ENCODE data around the gene TOP2A.
"Not testable (repeated sequence)": the region's sequence is repeated elsewhere in the genome, so short reads cannot be mapped to it uniquely, and the experiment has no call there.

The TOP2A gene

DNA sequence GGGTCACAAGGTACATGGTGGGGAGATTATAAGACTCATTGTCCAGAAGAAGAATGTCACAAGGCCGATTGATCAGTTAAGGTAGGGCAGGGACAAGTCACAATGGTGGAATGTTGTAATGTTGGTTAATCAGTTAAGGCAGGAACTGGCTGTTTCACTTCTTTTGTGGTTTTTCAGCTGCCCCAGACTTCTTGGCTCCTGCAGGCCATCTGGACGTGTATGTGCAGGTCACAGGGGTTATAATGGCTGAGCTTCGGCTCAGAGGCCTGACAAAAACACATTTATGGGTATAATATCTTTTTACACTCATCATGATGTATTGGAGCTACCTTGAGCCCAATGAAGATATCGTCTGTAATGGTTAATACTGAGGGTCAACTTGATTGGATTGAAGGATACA lies 45.1 kb downstream of the TOP2A start:
- DNase-seq: not testable (repeated sequence)

DNA sequence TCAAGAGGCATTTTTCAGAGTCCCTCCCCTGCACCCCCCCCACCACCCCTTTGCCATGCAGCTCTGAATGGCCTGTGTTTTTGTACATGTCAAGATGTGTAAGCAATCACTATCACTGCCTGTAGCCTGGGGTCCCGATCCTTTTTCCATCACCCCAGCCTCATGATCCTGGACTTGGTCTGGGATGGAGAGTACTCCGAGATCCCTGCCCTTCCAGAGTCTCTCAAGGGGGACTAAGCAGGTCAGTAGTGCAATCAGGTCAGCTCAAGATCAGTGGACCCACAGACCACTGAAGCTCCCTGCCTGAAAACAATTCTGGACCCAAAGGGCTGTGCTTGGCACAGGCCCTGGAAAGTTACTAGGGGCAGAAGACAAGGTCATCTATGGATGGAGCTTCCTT lies 45.7 kb downstream of the TOP2A start:
- DNase-seq: no peak

DNA sequence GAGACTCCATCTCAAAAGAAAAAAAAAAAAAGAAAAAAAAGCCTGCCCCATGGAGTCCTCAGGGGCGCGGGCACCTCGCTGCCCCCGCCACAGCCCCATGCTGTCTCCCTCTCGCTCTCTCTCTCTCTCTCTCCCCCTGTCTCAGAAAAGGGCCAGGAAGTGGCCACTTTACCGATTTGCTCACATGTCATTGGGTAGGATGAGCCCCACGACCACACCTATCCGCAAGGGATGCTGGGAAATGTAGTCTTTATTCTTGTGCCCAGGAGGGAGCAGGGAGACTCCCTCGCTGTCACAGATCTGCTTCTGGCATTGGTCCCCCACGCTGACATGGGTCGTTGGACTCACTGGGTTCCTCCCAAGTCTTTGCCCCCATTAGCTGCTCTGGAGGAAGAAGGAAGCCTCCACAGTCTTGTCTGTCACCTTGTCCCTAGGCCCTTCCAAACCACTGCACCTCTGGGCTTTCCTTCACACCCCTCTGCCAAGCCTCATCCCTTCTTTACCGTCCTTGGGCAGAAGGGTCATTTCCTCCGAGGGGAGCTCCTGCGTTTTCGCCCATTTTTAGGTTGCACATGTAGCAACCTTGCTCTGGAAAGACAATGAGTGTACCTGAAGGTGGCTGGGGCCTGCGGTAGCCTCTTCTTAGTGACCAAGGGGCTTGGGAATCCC lies 46.3 kb downstream of the TOP2A start:
- no peak for DNase-seq

DNA sequence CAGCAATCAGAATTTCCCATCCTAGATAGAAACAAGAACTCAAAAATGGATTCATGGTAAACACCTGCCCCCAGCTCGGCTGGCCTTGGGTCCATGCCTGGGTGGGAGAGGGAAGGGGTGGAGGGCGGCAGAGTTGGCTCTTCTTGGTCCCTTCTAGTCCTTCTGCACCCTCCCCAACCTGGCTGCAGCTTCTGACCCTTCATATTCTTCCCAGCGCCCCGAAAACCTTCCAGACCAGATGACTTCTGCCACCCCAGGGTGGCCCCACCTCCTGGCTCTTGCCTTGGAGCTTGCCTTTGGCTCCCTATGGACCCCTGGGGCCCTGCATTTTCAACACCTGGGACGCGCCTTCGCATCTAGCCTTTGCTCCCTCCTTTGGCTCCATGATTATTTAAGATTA lies 47.8 kb downstream of the TOP2A start:
- DNase-seq: no peak

DNA sequence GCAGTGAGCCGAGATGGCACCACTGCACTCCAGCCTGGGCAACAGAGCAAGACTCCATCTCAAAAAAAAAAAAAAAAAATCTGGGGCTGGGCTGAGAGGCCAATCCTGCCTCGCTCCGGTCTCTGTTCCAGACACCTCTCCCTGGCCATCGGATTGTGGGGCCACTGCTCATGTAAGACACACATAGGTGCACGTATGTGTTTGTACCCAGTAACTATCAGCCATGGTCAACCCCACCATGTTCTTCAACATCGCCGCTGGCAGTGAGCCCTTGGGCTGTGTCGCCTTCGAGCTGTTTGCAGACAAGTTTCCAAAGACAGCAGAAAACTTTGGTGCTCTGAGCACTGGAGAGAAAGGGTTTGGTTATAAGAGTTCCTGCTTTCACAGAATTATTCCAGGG lies 50.0 kb downstream of the TOP2A start:
- DNase-seq: not testable (repeated sequence)

DNA sequence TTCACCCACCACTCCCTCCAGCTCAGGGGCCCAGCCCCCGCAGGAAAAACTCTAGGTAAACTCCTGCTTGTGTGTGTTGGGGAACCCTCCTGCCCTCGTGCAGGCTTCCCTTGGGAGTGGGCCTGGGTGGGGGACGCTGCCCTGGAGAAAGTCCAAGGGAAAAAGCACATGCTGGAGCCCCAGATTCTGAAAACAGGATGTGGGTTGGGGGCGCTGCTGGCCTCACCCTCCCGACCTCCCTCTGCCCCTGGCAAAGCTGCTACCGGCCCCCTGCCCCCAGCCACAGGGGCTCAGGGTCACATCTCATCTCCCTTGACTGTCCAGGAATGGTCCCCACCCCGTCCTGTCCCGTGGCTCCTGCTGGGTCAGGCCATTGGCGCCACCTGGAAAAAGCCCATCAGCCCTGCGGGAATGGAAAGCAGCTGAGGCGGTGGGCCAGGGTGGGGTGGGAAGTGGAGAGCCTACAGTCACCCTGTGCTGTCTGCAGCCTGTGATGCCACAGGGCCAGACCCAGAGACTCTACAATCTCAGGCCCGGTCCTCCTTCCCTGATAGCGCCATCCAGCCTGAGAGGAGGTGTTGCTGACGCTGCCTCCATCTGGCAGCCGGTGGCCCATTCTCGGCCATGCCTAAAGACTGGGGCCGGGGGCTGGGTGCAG lies 50.7 kb downstream of the TOP2A start:
- DNase-seq: no peak

DNA sequence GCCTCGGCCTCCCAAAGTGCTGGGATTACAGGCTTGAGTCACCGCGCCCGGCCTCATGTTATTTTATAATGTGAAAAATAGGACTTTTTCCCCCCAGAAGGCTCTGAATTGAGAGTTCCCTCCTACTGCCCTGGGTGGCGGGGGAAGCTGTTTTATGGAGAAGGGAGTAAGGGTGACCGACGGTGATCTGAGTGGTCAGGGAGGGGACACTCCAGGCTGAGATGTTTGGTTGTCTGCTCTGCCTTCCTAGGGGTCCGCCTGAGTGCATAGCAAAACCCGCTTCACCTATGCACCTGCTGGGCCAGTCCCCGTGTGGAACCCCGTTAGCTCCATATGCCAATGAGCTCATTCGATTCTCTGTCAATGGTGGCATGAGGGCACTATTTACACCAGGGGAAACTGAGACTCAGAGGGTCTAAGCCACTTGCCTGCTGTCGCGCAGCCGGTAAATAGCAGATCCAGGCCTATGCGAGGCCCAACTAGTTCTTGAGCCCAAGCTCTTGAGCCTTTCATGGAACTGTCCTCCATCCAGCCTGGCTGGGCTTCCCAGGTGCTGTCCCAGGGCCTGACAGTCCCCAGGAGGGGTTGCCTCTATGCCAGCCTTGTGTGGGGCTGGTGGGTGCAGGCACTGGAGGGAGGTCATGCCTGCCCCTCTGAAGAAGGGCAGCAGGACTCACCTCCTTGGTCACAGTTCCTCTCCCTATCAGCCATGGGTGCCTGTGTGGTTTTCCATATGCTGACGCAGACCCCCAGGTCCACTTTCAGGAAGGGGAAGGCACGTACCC lies 51.4 kb downstream of the TOP2A start:
- no peak for DNase-seq

DNA sequence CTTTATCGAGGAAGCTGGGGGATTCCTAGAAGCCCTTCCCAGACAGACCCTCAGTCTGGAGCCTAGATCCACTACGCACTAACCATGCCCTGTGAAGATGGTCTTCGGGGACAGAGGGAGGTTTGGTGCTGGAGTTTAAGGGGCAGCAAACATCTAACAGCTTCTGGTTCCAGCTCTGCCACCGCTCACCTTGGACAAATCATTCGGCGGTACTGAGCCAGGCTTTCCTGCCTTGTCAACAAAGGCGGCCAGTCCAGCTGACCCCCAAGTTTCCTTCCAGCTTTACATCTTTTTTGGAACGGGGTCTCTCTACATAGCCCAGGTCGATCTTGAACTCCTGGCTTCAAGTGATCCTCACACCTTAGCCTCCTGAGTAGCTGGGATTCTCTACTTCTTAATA lies 52.8 kb downstream of the TOP2A start:
- no peak for DNase-seq

DNA sequence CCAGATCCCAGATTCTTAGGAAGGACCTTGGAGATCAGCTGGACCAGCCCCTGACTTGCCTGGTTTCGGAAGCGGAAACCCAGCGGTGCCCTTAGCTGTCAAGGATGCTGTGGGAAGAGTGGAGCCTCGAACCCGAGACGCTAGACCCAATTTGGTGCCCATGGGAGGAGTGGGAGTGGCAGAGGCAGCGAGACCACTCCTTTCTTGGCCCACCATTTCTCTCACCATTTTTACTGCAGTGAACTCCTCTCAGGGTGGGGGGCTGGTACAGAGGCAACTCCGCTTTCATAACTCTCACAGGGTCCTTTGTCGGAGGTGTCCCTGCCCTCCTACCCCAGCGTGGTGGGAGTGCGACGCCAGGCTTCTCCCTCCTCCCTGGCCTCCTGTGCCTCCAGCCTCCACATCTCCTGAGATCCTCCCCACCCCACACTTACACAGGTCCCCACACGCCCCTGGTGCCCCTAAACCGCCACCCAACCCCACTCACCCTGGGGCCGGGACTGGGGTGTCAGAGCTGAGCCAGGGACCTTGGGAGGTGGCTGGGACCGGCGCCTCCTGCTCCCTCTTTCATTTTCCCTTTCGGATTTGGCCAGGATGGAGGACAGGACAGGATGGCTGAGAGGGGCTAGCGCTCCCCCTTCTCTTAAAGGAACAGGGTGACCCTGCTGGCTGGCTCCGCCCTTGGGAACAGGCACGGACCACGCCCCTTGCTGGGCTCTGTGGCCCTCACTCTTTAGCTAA lies 53.4 kb downstream of the TOP2A start, which contains the start of gene GJD3:
GJD3 (minus strand) TSS at position 617 of the 741 bp plus-strand sequence. CDS start 922 bp downstream, outside the sequence.
- DNase-seq: no peak

DNA sequence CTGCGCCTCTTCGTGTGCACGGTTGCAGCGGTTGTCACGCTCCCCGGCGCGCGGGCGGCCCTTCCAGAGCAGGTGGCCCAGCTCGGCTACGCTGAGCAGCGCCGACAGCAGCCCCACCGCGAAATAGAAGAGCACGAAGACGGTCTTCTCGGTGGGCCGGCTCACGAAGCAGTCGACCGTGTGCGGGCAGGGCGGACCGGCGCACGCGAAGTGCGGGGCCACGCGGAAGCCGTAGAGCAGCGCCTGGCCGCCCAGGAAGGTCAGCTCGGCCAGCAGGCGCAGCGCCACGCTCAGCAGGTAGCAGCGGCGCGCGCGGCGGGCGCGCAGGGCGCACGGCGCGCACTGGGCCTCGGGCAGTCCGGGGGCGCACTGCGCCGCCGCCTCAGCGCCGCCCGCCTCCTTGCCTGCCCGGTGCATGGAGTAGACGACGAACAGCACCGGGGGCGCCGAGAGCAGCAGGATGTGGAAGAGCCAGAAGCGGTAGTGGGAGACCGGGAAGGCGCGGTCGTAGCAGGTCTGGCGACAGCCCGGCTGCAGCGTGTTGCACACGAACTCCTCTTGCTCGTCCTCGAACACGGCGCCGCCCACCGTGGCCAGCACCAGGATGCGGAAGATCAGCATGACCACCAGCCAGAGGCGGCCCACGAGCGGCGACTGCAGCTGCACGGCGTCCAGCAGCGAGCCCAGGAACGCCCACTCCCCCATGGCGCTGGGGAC lies 54.4 kb downstream of the TOP2A start:
- DNase-seq: peak; percentile 46

DNA sequence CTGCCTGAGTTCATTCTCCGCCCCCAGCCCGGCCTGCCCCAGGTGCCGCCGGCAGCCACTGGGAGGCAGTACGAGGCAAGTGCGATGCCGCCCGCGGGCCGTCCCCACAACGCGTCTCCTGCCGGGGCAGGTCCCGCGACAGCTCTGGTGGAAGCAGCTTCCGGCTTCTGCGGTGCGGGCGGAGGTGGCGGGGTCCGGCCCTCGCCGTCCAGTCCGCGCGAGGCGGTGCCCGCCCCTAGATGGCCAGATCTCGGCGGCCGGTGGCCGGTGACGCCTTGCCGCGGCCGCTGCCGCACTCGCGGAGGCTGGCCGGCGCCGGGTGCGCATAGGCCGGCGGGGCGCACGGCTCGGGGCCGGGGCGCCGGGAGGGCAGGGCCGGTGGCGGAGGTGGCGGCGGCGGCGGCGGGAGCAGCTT lies 55.0 kb downstream of the TOP2A start:
- peak; percentile 88 for DNase-seq

DNA sequence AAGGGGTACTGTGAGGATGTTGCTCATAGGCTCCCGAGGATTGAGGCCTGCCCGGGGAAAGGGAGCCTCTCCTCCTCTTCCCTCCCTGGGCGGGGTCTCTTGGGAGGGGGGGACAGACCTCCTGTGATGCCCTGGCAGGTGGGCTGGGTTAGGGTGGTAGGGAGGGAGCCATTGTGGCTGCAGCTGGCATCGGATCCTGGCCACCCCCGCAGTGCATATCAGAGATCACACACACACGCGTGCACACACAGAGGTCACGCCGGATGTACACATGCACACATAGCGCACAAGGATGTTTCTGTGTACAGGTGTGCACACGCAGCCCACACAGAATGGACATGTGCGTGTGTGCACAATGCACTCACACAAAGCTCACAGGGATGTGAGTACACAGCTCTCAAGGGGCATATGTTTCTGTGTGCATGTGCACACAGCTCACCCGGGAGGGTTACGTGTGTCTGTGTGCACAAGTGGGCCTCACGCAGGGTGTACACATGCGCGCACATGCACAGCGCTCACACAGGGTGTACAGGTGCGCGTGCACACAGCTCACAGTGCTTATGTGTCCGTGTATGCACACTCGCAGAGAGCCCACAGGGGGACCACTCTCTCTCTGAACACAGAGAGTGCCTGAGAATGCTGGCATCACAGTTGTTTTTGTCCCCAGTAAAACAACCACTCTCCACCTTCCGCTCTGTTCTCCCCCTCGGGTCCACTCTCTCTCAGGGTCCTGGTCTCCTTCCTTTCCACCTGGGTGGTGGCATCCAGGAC lies 55.6 kb downstream of the TOP2A start:
- DNase-seq: no peak

DNA sequence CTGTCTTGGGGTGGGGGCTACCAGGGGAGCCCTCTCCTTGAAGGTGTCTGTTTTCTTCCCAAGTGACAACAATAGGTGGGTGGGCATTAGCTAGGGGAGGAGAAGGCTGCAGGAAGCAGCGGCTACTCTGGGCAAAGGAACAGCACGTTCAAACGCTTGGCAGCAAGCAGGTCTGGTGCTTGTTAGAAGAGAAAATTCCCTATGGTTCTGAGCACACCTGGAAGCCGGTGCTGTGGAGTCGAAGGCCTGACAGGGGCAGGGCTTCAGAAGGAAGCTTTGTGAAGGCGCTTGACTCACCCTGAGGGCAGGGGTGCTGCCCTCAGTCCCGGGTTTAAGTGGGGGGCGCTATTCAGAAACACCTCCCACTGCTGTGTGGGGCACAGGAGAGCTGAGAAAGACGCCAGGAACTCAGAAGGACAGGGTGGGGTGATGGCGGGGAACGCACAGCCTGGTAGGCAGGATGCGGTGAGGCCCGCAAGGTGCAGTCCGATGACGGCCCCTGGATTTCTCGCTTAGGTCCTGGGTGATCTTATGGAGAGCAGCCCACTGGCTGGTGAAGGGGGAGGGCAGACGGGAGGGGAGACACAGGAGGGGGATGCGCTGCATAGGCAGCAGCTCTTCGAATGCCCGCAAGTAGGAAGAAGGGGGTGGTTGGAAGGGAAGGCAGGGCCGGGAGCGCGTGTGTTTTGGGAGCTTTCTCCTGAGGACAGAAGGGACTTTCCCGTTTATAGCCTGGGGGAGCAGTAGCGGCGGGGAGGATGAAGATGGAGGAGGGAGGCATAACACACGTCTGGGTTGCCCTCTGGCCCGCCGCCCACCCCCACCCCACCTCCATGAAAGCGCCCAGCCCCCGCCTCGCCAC lies 56.4 kb downstream of the TOP2A start:
- no peak for DNase-seq

DNA sequence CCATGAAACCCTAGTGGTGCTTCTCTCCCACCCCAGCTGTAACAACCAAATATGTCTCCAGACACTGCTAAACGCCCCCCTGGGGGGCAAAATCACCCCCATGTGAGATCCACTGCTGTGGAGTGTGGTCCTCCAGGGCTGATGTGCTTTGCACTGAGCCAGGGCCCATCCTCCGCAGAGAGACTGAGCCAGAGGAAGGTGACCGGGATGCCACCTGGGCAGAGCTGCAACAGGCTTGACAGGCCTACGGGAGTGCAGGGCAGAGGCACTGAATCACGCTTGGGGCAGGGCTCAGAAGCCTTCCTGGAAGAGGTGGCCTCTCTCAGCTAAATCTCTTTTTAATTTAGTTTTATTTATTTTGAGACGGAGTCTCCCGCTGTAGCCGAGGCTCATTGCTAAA lies 57.6 kb downstream of the TOP2A start:
- no peak for DNase-seq

DNA sequence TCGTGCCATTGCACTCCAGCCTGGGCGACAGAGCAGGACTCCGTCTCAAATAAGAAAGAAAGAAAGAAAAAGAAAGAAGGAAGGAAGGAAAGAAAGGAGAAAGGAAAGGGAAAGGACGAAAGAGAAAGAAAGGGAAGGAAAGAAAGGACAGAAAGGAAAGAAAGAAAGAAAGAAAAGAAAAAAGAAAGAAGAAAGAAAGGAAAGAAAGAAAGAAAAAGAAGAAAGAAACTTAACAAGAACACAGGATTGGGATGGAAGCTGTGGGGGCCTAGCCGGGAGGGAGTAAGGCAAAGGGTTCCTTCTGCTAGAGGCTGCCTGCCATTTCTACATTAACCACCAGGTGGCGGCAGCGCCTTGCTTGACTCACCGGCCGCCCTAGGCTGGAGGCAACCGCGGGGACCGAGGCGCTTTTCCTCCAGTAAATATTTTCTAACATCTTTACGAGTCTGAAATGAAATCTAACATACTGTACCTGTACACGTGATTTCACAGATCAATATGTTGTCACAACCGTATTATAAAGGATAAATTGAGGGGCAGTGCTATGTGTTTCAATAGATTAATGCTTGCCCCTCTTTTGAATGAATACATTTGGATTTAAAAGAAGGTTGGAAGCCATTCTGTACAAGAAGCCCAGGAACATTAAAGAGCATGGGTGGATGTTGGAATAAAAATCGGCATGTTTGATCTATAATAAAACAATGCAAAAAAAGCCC lies 59.2 kb downstream of the TOP2A start:
- DNase-seq: peak; percentile 90

DNA sequence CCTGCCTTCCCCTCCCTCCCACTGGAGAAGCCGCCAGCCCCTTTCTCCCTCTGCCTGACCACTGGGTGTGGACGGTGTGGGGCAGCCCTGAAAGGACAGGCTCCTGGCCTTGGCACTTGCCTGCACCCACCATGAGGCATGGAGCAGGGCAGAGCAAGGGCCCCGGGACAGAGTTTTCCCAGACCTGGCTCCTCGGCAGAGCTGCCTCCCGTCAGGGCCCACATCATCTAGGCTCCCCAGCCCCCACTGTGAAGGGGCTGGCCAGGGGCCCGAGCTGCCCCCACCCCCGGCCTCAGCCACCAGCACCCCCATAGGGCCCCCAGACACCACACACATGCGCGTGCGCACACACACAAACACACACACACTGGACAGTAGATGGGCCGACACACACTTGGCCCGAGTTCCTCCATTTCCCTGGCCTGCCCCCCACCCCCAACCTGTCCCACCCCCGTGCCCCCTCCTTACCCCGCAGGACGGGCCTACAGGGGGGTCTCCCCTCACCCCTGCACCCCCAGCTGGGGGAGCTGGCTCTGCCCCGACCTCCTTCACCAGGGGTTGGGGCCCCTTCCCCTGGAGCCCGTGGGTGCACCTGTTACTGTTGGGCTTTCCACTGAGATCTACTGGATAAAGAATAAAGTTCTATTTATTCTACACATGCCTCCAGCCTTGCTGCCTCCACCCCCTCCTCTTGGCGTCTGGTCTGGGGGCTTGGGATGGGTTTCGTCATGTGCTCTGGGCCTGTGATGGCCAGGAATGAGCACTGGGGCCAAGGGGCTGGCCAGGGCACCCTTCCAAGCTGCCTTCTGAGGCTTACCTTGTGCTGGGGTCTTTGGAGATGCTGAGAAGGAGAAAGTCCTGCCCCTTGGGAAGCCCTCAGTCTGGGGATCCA lies 60.5 kb downstream of the TOP2A start:
- DNase-seq: no peak

DNA sequence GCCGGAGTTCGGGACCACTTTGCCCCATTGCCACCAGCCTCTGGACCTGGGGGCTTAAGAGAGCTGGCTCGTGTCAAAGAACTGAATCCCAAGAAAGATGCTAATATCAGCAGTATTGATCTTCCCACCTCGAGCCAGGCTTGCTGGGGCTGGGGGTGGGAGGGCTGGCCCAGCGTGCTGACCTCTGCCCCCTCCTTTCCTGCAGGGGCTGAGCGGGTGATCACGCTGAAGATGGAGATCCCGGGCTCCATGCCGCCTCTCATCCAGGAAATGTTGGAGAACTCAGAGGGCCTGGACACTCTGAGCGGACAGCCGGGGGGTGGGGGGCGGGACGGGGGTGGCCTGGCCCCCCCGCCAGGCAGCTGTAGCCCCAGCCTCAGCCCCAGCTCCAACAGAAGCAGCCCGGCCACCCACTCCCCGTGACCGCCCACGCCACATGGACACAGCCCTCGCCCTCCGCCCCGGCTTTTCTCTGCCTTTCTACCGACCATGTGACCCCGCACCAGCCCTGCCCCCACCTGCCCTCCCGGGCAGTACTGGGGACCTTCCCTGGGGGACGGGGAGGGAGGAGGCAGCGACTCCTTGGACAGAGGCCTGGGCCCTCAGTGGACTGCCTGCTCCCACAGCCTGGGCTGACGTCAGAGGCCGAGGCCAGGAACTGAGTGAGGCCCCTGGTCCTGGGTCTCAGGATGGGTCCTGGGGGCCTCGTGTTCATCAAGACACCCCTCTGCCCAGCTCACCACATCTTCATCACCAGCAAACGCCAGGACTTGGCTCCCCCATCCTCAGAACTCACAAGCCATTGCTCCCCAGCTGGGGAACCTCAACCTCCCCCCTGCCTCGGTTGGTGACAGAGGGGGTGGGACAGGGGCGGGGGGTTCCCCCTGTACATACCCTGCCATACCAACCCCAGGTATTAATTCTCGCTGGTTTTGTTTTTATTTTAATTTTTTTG lies 61.6 kb downstream of the TOP2A start:
- no peak for DNase-seq
